GM23248 (cell line): ENCODE results near the gene CARD11.
"Not testable (repeated sequence)": the region's sequence is repeated elsewhere in the genome, so short reads cannot be mapped to it uniquely, and the experiment has no call there.

Experiments
- EZH2 ChIP-seq: fragments of 200-600 bp; sonication (generic); IDR thresholded peaks from 2 replicates; pipeline ENCODE4 v1.6.1; 2018; ENCODE audit warnings: antibody characterized with exemption, mild to moderate bottlenecking; ENCODE audit not compliant: insufficient read depth, poor library complexity, severe bottlenecking
- EZH2phosphoT487 ChIP-seq: fragments of 200-600 bp; sonication (generic); IDR thresholded peaks from 2 replicates; pipeline ENCODE4 v1.6.1; 2018; ENCODE audit warnings: antibody characterized with exemption, moderate library complexity, mild to moderate bottlenecking, low read depth; ENCODE audit not compliant: insufficient read depth

DNA sequence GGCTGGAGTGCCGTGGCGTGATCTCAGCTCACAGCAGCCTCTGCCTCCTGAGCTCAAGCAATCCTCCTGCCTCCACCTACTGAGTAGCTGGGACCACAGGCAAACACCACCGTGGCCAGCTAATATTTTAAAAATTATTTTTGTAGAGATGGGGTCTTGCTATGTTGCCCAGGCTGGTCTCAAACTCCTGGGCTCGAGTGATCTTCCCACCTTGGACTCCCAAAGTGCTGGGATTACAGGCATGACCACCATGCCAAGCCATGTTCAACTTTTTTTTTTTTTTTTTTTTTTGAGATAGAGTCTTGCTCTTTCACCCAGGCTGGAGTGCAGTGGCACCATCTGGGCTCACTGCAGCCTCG is 86.3 kb downstream of the CARD11 start:
- not testable (repeated sequence) for TF ChIP-seq EZH2phosphoT487, EZH2
